Measurements from ENCODE around the gene OBSCN.

The OBSCN gene

GRCh38 chr1:228270032-228270431 lies 62.2 kb downstream of the OBSCN start:
- no peak for TF ChIP-seq ZFX (IDR thresholded peaks at IDR 0.05)
- no peak for TF ChIP-seq CTCF (conservative IDR thresholded peaks at IDR 0.05)
- no peak overlapping the region for H3K27ac ChIP-seq

- TF ChIP-seq ZFX (IDR thresholded peaks at IDR 0.05) (no peak), CTCF (conservative IDR thresholded peaks at IDR 0.05) (no peak)
- no peak overlapping the region for H3K27ac ChIP-seq
Observed at GRCh38 chr1:228271701-228272251, 63.9 kb downstream of the OBSCN start.

GRCh38 chr1:228272331-228272791 lies 64.5 kb downstream of the OBSCN start:
- no peak overlapping the region for H3K27ac ChIP-seq
- TF ChIP-seq CTCF (conservative IDR thresholded peaks at IDR 0.05) (no peak), ZFX (IDR thresholded peaks at IDR 0.05) (no peak)

- H3K27ac ChIP-seq, result no peak overlapping the region
- no peak for TF ChIP-seq CTCF (conservative IDR thresholded peaks at IDR 0.05)
- TF ChIP-seq ZFX (IDR thresholded peaks at IDR 0.05), result no peak
Observed at GRCh38 chr1:228272831-228273571, 65.2 kb downstream of the OBSCN start.

- TF ChIP-seq CTCF (conservative IDR thresholded peaks at IDR 0.05) (no peak), ZFX (IDR thresholded peaks at IDR 0.05) (no peak)
- H3K27ac ChIP-seq, result no peak overlapping the region
Observed at GRCh38 chr1:228273720-228274451, 66.0 kb downstream of the OBSCN start.

GRCh38 chr1:228274452-228275178 lies 66.8 kb downstream of the OBSCN start:
- TF ChIP-seq CTCF (conservative IDR thresholded peaks at IDR 0.05) (no peak), ZFX (IDR thresholded peaks at IDR 0.05) (no peak)
- no peak overlapping the region for H3K27ac ChIP-seq

- no peak for TF ChIP-seq CTCF (conservative IDR thresholded peaks at IDR 0.05)
- no peak for TF ChIP-seq ZFX (IDR thresholded peaks at IDR 0.05)
- no peak overlapping the region for H3K27ac ChIP-seq
Observed at GRCh38 chr1:228275179-228275429, 67.3 kb downstream of the OBSCN start.

Measured in C4-2B (cell line).